ENCODE measurements around the gene TP53I11. TPM values are rescaled to one million over a fixed set of nuclear protein-coding genes. Genes with fewer than 3 reads are reported as not detected.

TP53I11 gene
- total RNA-seq, 1 experiment from 2014 or later, result 46.9 TPM

DNA sequence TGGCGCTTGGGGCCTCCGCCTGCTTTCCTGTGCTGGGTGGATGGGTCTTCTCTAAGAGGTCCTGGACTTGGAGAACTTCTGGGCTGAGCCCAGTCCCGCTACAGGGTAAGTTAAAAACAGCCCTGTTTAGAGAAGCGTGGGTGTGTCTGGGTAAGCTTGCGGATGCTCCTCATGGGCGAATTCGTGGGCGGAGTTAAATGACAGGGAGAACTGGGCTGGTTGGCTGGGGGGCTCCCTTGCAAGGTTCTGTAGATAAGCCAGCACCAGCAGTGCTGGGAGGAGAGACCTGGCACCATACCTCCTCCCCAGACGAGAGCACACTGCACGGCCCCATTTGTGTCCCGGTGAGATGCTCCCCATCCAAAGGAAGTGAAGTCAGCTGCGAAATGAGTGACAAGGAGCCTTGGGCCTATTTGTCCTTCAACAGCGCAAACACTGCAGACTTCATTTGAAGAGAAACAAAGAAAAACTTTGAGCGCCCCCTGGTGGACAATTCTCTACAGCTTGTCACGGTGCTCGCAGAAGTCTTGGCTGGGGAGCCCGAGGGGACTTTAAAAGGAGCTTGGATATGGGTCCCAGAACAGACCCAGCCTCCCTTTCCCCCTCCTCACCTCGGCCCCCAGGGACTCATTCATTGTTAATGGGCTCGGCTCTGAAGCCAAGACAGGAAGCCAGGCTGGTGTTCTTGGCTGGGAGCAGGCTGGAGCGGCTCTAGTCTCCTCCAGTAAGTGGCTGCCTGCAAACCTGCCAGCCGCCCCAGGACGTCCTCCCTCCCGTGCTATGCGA, 39.5 kb downstream of the TP53I11 start:
- ATAC-seq (peak; percentile 95), DNase-seq (ENCODE audit: low read depth, low spot score) (peak; percentile 59)
- TF ChIP-seq TCF7L2 (IDR thresholded peaks at IDR 0.05; ENCODE audit: borderline replicate concordance, extremely low read depth, insufficient read depth, insufficient read length) (no peak), RAD21 (IDR thresholded peaks at IDR 0.05; ENCODE audit: low read depth) (peak; percentile 83)
- TF ChIP-seq, protein P1, sequence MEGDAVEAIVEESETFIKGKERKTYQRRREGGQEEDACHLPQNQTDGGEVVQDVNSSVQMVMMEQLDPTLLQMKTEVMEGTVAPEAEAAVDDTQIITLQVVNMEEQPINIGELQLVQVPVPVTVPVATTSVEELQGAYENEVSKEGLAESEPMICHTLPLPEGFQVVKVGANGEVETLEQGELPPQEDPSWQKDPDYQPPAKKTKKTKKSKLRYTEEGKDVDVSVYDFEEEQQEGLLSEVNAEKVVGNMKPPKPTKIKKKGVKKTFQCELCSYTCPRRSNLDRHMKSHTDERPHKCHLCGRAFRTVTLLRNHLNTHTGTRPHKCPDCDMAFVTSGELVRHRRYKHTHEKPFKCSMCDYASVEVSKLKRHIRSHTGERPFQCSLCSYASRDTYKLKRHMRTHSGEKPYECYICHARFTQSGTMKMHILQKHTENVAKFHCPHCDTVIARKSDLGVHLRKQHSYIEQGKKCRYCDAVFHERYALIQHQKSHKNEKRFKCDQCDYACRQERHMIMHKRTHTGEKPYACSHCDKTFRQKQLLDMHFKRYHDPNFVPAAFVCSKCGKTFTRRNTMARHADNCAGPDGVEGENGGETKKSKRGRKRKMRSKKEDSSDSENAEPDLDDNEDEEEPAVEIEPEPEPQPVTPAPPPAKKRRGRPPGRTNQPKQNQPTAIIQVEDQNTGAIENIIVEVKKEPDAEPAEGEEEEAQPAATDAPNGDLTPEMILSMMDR (IDR thresholded peaks at IDR 0.05 in 2 of 3, conservative IDR thresholded peaks at IDR 0.05 in 1 of 3; ENCODE audit: borderline replicate concordance in 1 of 3, insufficient read depth in 1 of 3, low read depth in 2 of 3, low read length in 2 of 3), result peak; percentile 66 to 89 (median 80)
- Histone ChIP-seq H3K4me1 (ENCODE audit: control insufficient read depth in 1 of 2, insufficient read depth in 2 of 2, low read length in 2 of 2) (no peaks in the 10 kb centered on the region), H3K9me2 (ENCODE audit: insufficient read depth) (no peaks in the 10 kb centered on the region), H3K36me3 (ENCODE audit: control insufficient read depth in 1 of 2, insufficient read depth in 2 of 2, low read length in 2 of 2) (no peaks in the 10 kb centered on the region), H3K4me2 (ENCODE audit: low read length) (peak overlapping the region; percentile 21; the same call in 1 of the 2 replicates), H3K27ac (ENCODE audit: low read depth, low read length) (no peak overlapping the region), H3K9me3 (ENCODE audit: control insufficient read depth in 1 of 2, insufficient read depth in 1 of 2, low read depth in 1 of 2, low read length in 2 of 2) (no peaks in the 10 kb centered on the region), H3K9ac (ENCODE audit: low read length) (no peak overlapping the region), H3K4me3 (replicated peaks in 1 of 2; ENCODE audit: low read depth in 1 of 2, low read length in 2 of 2) (no peak overlapping the region), H2AFZ (ENCODE audit: low read depth, low read length, poor library complexity, severe bottlenecking) (no peak overlapping the region), H3K79me2 (ENCODE audit: insufficient read depth, low read length) (no peaks in the 10 kb centered on the region), H4K20me1 (ENCODE audit: insufficient read depth) (no peaks in the 10 kb centered on the region), H3K27me3 (ENCODE audit: insufficient read depth, low read length) (no peaks in the 10 kb centered on the region)
- CTCF ChIA-PET, result interaction anchor here (0.7 to 2.0 kb wide), 15 partner anchors 10 to 367 kb away, joined by 3 to 39 read pairs (median 5); partner anchors contain the start of gene CD82
- intact Hi-C loops (cut with micrococcal nuclease), result loop anchor here (1.0 to 5.0 kb wide), 3 partner anchors 184 to 355 kb away; partner anchors contain the start of gene TSPAN18
- POLR2A ChIA-PET, result interaction anchor here (1.2 kb wide), 1 partner anchor 289 kb away, joined by 4 read pairs; no protein-coding TSS in a partner anchor
- RAD21 ChIA-PET (ENCODE audit: low non-redundant PET in 1 of 2, low total read pairs in 2 of 2, uncharacterized antibody in 2 of 2, unreplicated experiment in 2 of 2), result interaction anchor here in 1 of 2 experiments (0.6 to 1.3 kb wide), 4 partner anchors 194 to 290 kb away, joined by 3 to 6 read pairs (median 4); no protein-coding TSS in a partner anchor
- BruUV-seq (replicated peaks), result no TSS peak

DNA sequence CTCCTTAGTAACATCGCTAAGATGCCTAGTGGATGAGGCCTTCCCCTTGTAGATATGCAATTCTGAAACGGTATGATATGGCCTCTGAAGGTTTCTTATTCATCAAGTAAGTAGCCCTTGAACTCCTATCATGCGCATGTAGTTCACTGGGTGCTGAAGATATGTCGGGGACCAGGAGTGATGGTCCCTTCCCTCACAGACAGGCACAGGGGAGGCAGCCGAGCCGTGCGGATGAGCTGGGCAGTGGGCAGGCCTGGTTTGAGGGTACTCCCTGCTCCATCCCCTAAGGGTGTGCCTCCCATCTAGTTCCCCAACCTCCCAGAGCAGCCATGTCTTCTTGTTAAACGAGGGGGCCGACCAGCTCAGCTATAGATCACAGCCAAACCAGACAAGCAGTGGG, 40.1 kb downstream of the TP53I11 start:
- CTCF ChIA-PET, result interaction anchor here (1.2 to 2.0 kb wide), 7 partner anchors 16 to 345 kb away, joined by 3 to 39 read pairs (median 11); partner anchors contain the start of gene CD82
- Histone ChIP-seq H3K27ac (ENCODE audit: low read depth, low read length) (no peak overlapping the region), H3K4me1 (ENCODE audit: control insufficient read depth in 1 of 2, insufficient read depth in 2 of 2, low read length in 2 of 2) (no peaks in the 10 kb centered on the region), H3K27me3 (ENCODE audit: insufficient read depth, low read length) (no peaks in the 10 kb centered on the region), H4K20me1 (ENCODE audit: insufficient read depth) (no peaks in the 10 kb centered on the region), H3K79me2 (ENCODE audit: insufficient read depth, low read length) (no peaks in the 10 kb centered on the region), H3K9ac (ENCODE audit: low read length) (no peak overlapping the region), H3K4me2 (ENCODE audit: low read length) (no peak overlapping the region), H3K36me3 (ENCODE audit: control insufficient read depth in 1 of 2, insufficient read depth in 2 of 2, low read length in 2 of 2) (no peaks in the 10 kb centered on the region), H2AFZ (ENCODE audit: low read depth, low read length, poor library complexity, severe bottlenecking) (no peak overlapping the region), H3K9me2 (ENCODE audit: insufficient read depth) (no peaks in the 10 kb centered on the region), H3K9me3 (ENCODE audit: control insufficient read depth in 1 of 2, insufficient read depth in 1 of 2, low read depth in 1 of 2, low read length in 2 of 2) (no peaks in the 10 kb centered on the region), H3K4me3 (replicated peaks in 1 of 2; ENCODE audit: low read depth in 1 of 2, low read length in 2 of 2) (no peak overlapping the region)
- RAD21 ChIA-PET (ENCODE audit: low non-redundant PET in 1 of 2, low total read pairs in 2 of 2, uncharacterized antibody in 2 of 2, unreplicated experiment in 2 of 2), result interaction anchor here in 1 of 2 experiments (1.2 kb wide), 1 partner anchor 252 kb away, joined by 4 read pairs; no protein-coding TSS in a partner anchor
- intact Hi-C loops (cut with micrococcal nuclease), result loop anchor here (5.0 kb wide), 1 partner anchor 183 kb away; the partner anchor contains the start of gene TSPAN18
- no TSS peak for BruUV-seq (replicated peaks)
- TF ChIP-seq, protein P2, sequence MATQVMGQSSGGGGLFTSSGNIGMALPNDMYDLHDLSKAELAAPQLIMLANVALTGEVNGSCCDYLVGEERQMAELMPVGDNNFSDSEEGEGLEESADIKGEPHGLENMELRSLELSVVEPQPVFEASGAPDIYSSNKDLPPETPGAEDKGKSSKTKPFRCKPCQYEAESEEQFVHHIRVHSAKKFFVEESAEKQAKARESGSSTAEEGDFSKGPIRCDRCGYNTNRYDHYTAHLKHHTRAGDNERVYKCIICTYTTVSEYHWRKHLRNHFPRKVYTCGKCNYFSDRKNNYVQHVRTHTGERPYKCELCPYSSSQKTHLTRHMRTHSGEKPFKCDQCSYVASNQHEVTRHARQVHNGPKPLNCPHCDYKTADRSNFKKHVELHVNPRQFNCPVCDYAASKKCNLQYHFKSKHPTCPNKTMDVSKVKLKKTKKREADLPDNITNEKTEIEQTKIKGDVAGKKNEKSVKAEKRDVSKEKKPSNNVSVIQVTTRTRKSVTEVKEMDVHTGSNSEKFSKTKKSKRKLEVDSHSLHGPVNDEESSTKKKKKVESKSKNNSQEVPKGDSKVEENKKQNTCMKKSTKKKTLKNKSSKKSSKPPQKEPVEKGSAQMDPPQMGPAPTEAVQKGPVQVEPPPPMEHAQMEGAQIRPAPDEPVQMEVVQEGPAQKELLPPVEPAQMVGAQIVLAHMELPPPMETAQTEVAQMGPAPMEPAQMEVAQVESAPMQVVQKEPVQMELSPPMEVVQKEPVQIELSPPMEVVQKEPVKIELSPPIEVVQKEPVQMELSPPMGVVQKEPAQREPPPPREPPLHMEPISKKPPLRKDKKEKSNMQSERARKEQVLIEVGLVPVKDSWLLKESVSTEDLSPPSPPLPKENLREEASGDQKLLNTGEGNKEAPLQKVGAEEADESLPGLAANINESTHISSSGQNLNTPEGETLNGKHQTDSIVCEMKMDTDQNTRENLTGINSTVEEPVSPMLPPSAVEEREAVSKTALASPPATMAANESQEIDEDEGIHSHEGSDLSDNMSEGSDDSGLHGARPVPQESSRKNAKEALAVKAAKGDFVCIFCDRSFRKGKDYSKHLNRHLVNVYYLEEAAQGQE (IDR thresholded peaks at IDR 0.05; ENCODE audit: low read depth), result no peak
- TF ChIP-seq, protein P3, sequence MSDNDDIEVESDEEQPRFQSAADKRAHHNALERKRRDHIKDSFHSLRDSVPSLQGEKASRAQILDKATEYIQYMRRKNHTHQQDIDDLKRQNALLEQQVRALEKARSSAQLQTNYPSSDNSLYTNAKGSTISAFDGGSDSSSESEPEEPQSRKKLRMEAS (IDR thresholded peaks at IDR 0.05), result no peak
- TF ChIP-seq POLR2A (IDR thresholded peaks at IDR 0.05; ENCODE audit: borderline replicate concordance, extremely low read depth, insufficient read depth, insufficient read length), result no peak
- POLR2A ChIA-PET, result interaction anchor here (1.2 kb wide), 1 partner anchor 288 kb away, joined by 4 read pairs; no protein-coding TSS in a partner anchor
- DNase-seq (ENCODE audit: low read depth, low spot score), result no peak
- no peak for ATAC-seq

All from HCT116 (cell line).